IPS DF 6.9 (cell line): ENCODE data around the gene CTNNA3.

ENCODE experiments used
- DNase-seq: peaks from one replicate; pipeline ENCODE4 v3.0.0-alpha.2; 2013; ENCODE audit warnings: low read depth, low spot score
- H3K27ac ChIP-seq: one replicate; pipeline ENCODE4 v1.5.1; 2013; ENCODE audit warnings: low read length, control low read depth
- H3K27me3 ChIP-seq: 2 replicates; pipeline ENCODE4 v1.6.1; 2013; ENCODE audit warnings: mild to moderate bottlenecking, low read length; ENCODE audit not compliant: control insufficient read depth, insufficient read depth
- H3K36me3 ChIP-seq: 2 replicates; pipeline ENCODE4 v1.6.1; 2013; ENCODE audit warnings: low read length; ENCODE audit not compliant: control insufficient read depth, insufficient read depth
- H3K4me1 ChIP-seq: 2 replicates; pipeline ENCODE4 v1.6.1; 2013; ENCODE audit warnings: low read length; ENCODE audit not compliant: control insufficient read depth, insufficient read depth
- H3K4me3 ChIP-seq: 2 replicates; pipeline ENCODE4 v1.5.1; 2013; ENCODE audit warnings: mild to moderate bottlenecking, low read length
- H3K9me3 ChIP-seq: 2 replicates; pipeline ENCODE4 v1.6.1; 2013; ENCODE audit warnings: low read length, inconsistent platforms; ENCODE audit not compliant: control insufficient read depth, insufficient read depth
- WGBS: extraction: QIAGEN DNeasy Blood & Tissue Kit; methylation state at CpG from one replicate; pipeline ENCODE4 v1.1.7; 2013; ENCODE audit warnings: mixed read lengths, missing lambda C conversion rate; ENCODE audit not compliant: insufficient read length, insufficient coverage; 5-methylcytosine and 5-hydroxymethylcytosine counted together

Gene CTNNA3

GRCh38 chr10:66321723-66322665, 1374.0 kb downstream of the CTNNA3 start:
- WGBS: 100% methylated on average over 2 of the region's 7 CpGs
- H3K4me1 ChIP-seq: no peaks in the 10 kb centered on the region
- no peaks in the 10 kb centered on the region for H3K9me3 ChIP-seq
- H3K36me3 ChIP-seq: no peaks in the 10 kb centered on the region
- H3K27ac ChIP-seq: no peak overlapping the region
- H3K27me3 ChIP-seq: no peaks in the 10 kb centered on the region
- DNase-seq: no peak
- no peak overlapping the region for H3K4me3 ChIP-seq

GRCh38 chr10:66318761-66319160, 1377.2 kb downstream of the CTNNA3 start:
- Histone ChIP-seq H3K27me3 (no peaks in the 10 kb centered on the region), H3K4me3 (no peak overlapping the region), H3K27ac (no peak overlapping the region), H3K36me3 (no peaks in the 10 kb centered on the region), H3K9me3 (no peaks in the 10 kb centered on the region), H3K4me1 (no peaks in the 10 kb centered on the region)
- DNase-seq: no peak
- WGBS: no CpG with 5 or more reads among the region's 3 CpGs

- Histone ChIP-seq H3K36me3 (no peaks in the 10 kb centered on the region), H3K27ac (no peak overlapping the region), H3K4me1 (no peaks in the 10 kb centered on the region), H3K4me3 (no peak overlapping the region), H3K9me3 (no peaks in the 10 kb centered on the region), H3K27me3 (no peaks in the 10 kb centered on the region)
- DNase-seq: no peak
These were observed 1388.2 kb downstream of the CTNNA3 start for GRCh38 chr10:66307826-66308225.

GRCh38 chr10:66301078-66301477, 1394.9 kb downstream of the CTNNA3 start:
- no peaks in the 10 kb centered on the region for H3K9me3 ChIP-seq
- no peak overlapping the region for H3K27ac ChIP-seq
- no peaks in the 10 kb centered on the region for H3K27me3 ChIP-seq
- H3K4me3 ChIP-seq: no peak overlapping the region
- H3K36me3 ChIP-seq: no peaks in the 10 kb centered on the region
- no peak for DNase-seq
- no CpG with 5 or more reads among the region's 1 CpG for WGBS
- no peaks in the 10 kb centered on the region for H3K4me1 ChIP-seq

- DNase-seq: no peak
- no peaks in the 10 kb centered on the region for H3K4me1 ChIP-seq
- H3K27ac ChIP-seq: no peak overlapping the region
- no peaks in the 10 kb centered on the region for H3K27me3 ChIP-seq
- H3K36me3 ChIP-seq: no peaks in the 10 kb centered on the region
- H3K9me3 ChIP-seq: no peaks in the 10 kb centered on the region
- no peak overlapping the region for H3K4me3 ChIP-seq
- no CpG with 5 or more reads among the region's 3 CpGs for WGBS
These were observed 1400.4 kb downstream of the CTNNA3 start for GRCh38 chr10:66295602-66296001.

- no CpG with 5 or more reads among the region's 3 CpGs for WGBS
- Histone ChIP-seq H3K4me1 (no peaks in the 10 kb centered on the region), H3K9me3 (no peaks in the 10 kb centered on the region), H3K4me3 (no peak overlapping the region), H3K27ac (no peak overlapping the region), H3K27me3 (no peaks in the 10 kb centered on the region), H3K36me3 (no peaks in the 10 kb centered on the region)
- DNase-seq: no peak
These were observed 1401.5 kb downstream of the CTNNA3 start for GRCh38 chr10:66294538-66294937.

GRCh38 chr10:66292922-66293321, 1403.1 kb downstream of the CTNNA3 start:
- Histone ChIP-seq H3K4me1 (no peaks in the 10 kb centered on the region), H3K9me3 (no peaks in the 10 kb centered on the region), H3K4me3 (no peak overlapping the region), H3K27me3 (no peaks in the 10 kb centered on the region), H3K36me3 (no peaks in the 10 kb centered on the region), H3K27ac (no peak overlapping the region)
- DNase-seq: no peak

GRCh38 chr10:66292456-66292855, 1403.5 kb downstream of the CTNNA3 start:
- no CpG with 5 or more reads among the region's 1 CpG for WGBS
- DNase-seq: no peak
- no peaks in the 10 kb centered on the region for H3K36me3 ChIP-seq
- H3K4me3 ChIP-seq: no peak overlapping the region
- no peaks in the 10 kb centered on the region for H3K27me3 ChIP-seq
- no peaks in the 10 kb centered on the region for H3K9me3 ChIP-seq
- H3K27ac ChIP-seq: no peak overlapping the region
- no peaks in the 10 kb centered on the region for H3K4me1 ChIP-seq

- WGBS: no CpG with 5 or more reads among the region's 2 CpGs
These were observed 1404.9 kb downstream of the CTNNA3 start for GRCh38 chr10:66291133-66291532.

GRCh38 chr10:66284621-66285020, 1411.4 kb downstream of the CTNNA3 start:
- H3K4me3 ChIP-seq: no peak overlapping the region
- no peaks in the 10 kb centered on the region for H3K36me3 ChIP-seq
- DNase-seq: no peak
- no peak overlapping the region for H3K27ac ChIP-seq
- no peaks in the 10 kb centered on the region for H3K27me3 ChIP-seq
- H3K4me1 ChIP-seq: no peaks in the 10 kb centered on the region
- H3K9me3 ChIP-seq: no peaks in the 10 kb centered on the region

More at GRCh38 chr10:66291133-66291532, 1404.9 kb downstream of the CTNNA3 start:
- H3K4me3 ChIP-seq: no peak overlapping the region
- H3K36me3 ChIP-seq: no peaks in the 10 kb centered on the region
- H3K4me1 ChIP-seq: no peaks in the 10 kb centered on the region
- no peaks in the 10 kb centered on the region for H3K27me3 ChIP-seq
- no peak overlapping the region for H3K27ac ChIP-seq
- no peak for DNase-seq
- no peaks in the 10 kb centered on the region for H3K9me3 ChIP-seq

GRCh38 chr10:66283874-66284464, 1412.0 kb downstream of the CTNNA3 start:
- H3K4me3 ChIP-seq: no peak overlapping the region
- H3K4me1 ChIP-seq: no peaks in the 10 kb centered on the region
- H3K36me3 ChIP-seq: no peaks in the 10 kb centered on the region
- DNase-seq: no peak
- WGBS: no CpG with 5 or more reads among the region's 4 CpGs
- no peak overlapping the region for H3K27ac ChIP-seq
- H3K9me3 ChIP-seq: no peaks in the 10 kb centered on the region
- no peaks in the 10 kb centered on the region for H3K27me3 ChIP-seq
